NB4 (cell line): ENCODE measurements around the gene NEK7.

Experiments
- CTCF ChIP-seq: IDR thresholded peaks from one replicate; pipeline ENCODE4 v1.5.1; 2012; ENCODE audit warnings: low read depth, low read length
- MYC ChIP-seq: IDR thresholded peaks from 2 replicates; pipeline ENCODE4 v1.6.1; 2011; ENCODE audit warnings: low read depth, low read length
- POLR2A ChIP-seq: IDR thresholded peaks from 2 replicates; pipeline ENCODE4 v1.6.1; 2011; ENCODE audit warnings: mild to moderate bottlenecking; ENCODE audit not compliant: insufficient read length; ENCODE audit errors: extremely low read depth

GRCh38 chr1:198174297-198174696 is 17.5 kb downstream of the NEK7 start:
- TF ChIP-seq CTCF (no peak), POLR2A (no peak), MYC (no peak)
